ENCODE results near the gene ASIC1.
"Not testable (repeated sequence)": the region's sequence is repeated elsewhere in the genome, so short reads cannot be mapped to it uniquely, and the experiment has no call there.

Gene ASIC1

DNA sequence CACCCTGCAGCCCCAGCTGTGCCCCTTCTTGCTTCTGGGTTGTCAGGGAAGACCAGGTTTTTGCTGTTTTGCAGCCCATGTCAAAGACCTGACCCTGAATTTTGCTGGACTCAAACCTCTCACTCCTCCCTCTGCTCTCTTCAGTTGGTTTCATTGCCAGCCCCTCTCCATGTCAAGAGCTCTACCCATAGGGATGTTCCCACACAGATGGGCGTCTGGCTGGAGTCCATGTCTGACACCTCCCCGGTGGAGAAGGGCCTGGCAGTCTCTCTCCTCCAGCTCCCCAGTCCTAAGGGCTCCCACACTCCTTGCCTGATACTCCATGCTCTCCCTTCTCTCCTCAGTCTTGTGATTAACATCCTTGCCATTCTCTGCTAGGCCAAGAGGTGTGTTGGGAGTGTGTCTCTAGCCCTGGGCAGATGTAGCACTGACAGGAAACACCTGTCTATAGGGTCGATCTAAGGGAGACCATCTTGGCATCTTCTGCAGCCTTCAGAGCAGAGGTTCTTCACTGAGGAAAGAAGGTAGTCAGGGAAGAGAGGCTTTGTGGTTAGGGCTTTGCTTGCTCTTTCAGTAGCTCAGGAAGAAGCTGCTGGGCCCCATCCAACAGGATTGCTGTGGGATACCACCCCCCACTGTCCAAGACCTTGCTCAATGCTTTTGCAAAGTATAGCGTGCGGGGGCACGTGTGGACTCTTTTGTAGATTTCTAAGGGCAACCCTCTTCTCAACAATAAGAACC lies 4.7 kb downstream of the ASIC1 start:
- DNase-seq (ENCODE audit: low read depth), result no peak

- DNase-seq (ENCODE audit: low read depth), result no peak
Observed at GRCh38 chr12:50062728-50063460, 5.5 kb downstream of the ASIC1 start.

DNA sequence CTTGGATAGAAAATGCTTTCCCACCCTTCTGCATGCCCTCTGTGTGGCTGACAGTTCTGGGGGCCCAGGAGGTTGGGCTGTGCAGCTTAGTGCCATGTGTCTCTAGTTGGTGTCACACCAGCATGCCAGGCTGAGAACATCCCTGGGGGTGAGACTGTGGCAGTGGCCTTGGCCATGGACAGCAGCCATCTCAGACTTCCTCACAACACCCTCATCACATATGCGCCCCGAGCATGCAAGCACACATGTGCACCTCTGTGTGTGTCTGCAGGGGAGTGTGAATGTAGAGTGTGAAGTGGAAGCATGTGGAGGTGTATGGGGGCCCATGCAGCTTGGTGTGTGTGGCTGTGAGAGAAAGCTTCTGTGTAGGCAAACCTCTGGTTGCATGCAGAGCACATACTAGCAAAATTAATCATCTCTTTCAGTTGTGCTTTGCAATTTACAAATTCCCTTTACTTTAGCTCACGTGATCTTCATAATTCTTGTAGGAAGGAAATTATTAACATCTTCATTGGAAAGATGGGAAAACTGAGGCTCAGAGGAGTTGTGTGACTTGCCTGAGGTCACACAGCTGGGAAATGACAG lies 8.4 kb downstream of the ASIC1 start:
- no peak for DNase-seq (ENCODE audit: low read depth)

DNA sequence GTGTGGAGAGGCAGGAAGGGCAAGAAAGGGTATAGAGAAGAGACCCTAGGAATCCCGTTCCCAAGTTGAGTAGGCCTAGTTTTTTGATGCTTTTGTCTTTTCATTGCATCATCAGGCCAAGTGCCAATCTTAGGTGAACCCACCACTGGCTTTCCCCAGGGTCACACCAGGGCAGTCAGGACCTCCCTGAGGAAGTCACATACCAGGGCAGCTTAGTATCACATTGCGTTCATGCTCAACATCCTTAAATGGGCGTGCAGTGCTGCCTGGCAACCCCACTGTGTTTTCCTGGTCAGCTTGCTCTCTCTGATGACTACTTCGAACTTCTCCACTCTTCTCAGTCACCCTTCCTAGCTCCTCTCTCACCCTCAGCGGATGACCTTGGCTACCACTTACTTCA lies 9.0 kb downstream of the ASIC1 start:
- DNase-seq (ENCODE audit: low read depth), result no peak

GRCh38 chr12:50069069-50069468 lies 11.7 kb downstream of the ASIC1 start:
- DNase-seq (ENCODE audit: low read depth), result no peak

DNA sequence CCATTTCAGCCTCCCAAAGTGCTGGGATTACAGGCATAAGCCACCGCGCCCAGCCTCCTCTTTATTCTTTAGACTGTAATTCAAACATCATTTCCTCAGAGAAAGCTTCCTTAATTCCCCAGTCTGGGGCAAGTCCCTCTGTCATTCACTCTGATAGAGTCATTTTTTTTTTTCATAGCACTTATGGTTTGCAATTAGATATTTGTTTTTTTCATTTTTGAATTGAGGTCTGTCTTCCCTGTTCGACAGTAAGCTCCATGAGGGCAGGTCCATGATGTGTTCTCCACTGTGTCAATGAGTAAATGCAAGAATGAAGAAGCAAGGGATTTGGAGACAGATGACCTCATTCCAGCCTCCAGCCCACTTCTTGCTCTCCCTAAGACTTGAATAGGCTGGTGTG lies 12.1 kb downstream of the ASIC1 start:
- DNase-seq (ENCODE audit: low read depth), result no peak

GRCh38 chr12:50070314-50071060 lies 13.1 kb downstream of the ASIC1 start:
- peak; percentile 25 for DNase-seq (ENCODE audit: low read depth)

GRCh38 chr12:50072198-50072907 lies 15.0 kb downstream of the ASIC1 start:
- no peak for DNase-seq (ENCODE audit: low read depth)

DNA sequence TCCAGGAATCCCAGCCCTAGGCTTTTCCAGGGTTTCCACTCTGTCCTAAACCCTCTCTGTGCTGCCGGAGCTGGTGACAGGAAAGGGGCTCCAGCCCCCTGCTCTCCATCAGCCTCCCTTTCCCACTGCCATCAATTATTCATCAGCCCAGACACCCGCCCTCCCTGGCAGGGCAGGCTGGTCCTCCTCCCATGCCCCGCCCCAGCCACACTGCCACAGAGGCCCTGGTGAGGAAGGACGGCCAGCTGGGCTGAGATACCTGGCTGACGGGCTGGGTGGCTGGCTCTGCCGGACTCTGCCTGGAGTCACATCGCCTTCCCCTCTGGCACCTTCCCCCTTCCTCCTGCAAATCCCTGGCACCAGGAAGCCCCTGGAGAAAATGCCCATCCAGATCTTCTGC lies 15.8 kb downstream of the ASIC1 start:
- no peak for DNase-seq (ENCODE audit: low read depth)

- DNase-seq (ENCODE audit: low read depth), result no peak
Observed at GRCh38 chr12:50073712-50074111, 16.3 kb downstream of the ASIC1 start.

DNA sequence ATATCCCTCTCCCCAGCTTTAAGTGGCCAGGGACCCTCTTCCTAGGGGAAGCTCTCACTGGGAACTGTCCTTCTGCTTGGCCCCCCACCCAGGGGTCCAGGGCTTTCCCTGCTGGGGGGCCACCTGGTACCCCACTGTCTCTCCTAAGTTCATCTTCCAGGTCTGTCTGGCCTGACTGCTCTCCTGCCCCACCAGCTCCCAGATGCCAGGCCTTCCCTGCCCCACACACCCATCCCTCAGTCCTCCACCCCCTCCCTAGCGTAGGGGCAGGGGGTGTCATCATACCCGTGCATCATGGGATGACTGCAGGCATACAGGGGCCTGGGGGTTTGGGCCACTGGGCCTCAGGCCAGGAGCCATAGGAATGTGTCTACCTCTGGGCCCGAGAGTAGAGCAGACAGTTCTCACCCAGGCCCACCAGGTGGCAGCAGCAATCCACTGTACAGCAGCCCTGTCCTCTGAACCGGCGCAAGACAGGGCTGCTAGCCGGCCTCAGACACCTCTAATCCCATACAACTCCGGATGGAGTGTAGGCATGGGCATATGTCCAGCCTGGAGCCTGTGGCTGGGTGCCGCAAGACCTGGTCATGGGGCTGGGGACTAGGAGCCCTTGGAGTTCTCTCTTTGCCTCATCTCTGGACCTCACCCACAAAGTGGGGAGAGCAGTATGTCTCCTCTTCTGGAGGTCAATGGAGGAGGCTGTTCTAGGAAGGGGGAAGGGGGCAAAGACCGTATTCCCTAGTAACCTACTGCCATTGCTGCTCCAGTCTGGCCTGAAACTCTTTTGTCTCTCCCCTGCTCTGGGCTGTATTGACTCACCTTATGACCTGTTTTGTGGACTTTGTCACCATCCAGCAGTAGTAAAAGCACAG lies 17.8 kb downstream of the ASIC1 start:
- DNase-seq (ENCODE audit: low read depth), result peak; percentile 66

DNA sequence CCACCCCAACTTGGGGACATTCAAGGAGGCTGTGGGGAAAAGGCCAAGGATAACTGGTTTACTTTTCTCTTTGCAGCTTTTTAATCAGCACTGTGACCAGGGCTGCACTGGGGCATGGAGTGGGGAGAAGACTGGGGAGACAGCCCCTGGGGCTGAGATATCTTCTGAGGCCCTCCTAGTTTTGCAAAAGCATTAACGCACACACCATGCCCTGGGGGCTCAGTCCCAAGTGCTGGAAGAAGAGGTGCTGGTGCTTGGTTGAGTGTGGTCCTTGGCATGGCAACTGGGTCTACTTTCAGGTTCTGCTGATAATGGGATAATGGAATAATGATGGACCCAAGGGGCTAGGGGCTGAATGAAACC lies 18.4 kb downstream of the ASIC1 start:
- no peak for DNase-seq (ENCODE audit: low read depth)

GRCh38 chr12:50077099-50077498 lies 19.7 kb downstream of the ASIC1 start:
- DNase-seq (ENCODE audit: low read depth), result no peak

DNA sequence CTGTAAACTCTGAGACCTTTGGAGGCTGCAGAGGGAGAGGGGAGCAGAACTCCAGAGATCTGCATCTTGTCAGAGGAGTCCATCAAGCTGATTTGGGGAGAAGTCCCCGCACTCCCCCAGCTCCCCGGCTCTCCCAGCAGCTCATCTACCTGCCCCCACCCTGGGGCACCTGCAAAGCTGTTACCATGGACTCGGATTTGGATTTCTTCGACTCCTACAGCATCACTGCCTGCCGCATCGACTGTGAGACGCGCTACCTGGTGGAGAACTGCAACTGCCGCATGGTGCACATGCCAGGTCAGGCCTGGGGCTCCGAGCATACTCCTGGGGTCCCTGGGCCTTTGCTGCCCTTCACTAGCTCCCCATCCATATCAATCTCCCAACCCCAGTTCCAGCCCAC lies 20.9 kb downstream of the ASIC1 start:
- no peak for DNase-seq (ENCODE audit: low read depth)

DNA sequence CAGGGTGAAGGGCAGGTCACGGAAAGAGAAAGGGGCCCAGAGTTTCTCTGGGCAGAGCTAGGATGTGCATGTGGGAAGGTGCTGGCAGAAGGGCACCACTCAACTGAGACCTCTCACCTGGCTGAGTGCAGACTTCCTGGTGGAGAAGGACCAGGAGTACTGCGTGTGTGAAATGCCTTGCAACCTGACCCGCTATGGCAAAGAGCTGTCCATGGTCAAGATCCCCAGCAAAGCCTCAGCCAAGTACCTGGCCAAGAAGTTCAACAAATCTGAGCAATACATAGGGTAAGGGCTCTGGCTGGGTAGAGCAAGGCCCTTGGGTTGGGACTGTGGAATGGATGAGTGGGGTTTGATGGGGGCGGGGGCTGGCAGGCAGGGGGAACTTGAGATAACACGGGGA lies 22.4 kb downstream of the ASIC1 start:
- no peak for DNase-seq (ENCODE audit: low read depth)

DNA sequence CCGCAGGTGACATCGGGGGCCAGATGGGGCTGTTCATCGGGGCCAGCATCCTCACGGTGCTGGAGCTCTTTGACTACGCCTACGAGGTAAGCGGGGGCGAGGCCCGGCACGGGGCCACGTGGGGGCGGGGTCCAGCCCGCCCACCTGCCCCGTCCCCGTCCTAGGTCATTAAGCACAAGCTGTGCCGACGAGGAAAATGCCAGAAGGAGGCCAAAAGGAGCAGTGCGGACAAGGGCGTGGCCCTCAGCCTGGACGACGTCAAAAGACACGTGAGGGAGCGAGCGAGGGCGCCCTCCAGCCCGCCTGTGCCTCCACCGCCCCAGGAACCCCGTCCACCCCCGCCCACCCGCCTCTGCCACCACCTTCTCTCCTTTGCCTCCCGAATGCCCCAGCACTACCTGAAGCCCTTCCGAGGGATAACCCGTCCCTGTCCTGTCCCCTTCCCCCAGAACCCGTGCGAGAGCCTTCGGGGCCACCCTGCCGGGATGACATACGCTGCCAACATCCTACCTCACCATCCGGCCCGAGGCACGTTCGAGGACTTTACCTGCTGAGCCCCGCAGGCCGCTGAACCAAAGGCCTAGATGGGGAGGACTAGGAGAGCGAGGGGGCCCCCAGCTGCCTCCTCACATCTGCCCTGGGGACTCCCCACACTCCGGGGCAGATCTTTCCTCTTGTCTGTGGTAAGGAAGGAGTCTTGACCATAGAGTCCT lies 23.9 kb downstream of the ASIC1 start:
- no peak for DNase-seq (ENCODE audit: low read depth)

DNA sequence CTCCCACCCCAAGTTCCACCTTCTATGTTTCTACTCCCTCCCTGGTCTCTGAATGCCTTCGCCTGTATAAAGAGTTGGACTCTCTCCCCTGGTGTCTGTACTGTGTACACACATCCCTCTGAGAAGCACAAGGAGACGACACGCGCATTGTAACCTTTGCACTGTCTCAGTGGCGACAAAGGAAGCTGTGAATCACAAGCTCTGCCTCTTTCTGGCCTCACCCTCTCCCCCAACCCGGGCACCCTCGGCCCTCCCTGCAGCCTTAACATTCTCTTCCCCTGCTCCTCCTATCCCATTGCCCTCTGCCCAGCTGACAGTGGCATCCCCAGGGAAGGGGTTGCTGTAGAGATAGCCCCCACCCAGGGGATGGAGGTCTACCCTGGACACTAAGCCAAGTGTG lies 25.2 kb downstream of the ASIC1 start:
- DNase-seq (ENCODE audit: low read depth), result no peak

GRCh38 chr12:50083301-50083700 lies 25.9 kb downstream of the ASIC1 start:
- DNase-seq (ENCODE audit: low read depth), result no peak

DNA sequence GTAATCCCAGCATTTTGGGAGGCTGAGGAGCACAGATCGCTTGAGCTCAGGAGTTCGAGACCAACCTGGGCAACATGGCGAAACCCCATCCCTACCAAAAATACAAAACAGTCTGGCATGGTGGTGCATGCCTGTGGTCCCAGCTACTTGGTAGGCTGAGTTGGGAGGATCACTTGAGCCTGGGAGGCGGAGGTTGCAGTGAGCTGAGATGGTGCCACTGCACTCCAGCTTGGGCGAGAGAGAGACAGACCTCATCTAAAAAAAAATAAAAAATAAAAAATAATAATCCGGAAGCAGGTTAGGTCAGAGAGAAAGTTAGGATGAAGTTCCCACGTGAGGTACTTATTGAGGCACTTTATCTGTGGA lies 27.0 kb downstream of the ASIC1 start:
- not testable (repeated sequence) for DNase-seq (ENCODE audit: low read depth)
